ENCODE results near the gene SPACA7.

Gene SPACA7

GRCh38 chr13:112477070-112477619 is 101.0 kb downstream of the SPACA7 start:
- no peaks in the 10 kb centered on the region for H3K9me3 ChIP-seq (ENCODE audit: insufficient read depth, low read length)
- H4K20me1 ChIP-seq (ENCODE audit: low read depth, low read length): no peaks in the 10 kb centered on the region
- no peaks in the 10 kb centered on the region for H3K79me2 ChIP-seq (ENCODE audit: insufficient read depth, low read length)
- no peak overlapping the region for H3K9ac ChIP-seq (ENCODE audit: low read length)
- no peaks in the 10 kb centered on the region for H3K9me2 ChIP-seq (replicated peaks; ENCODE audit: insufficient read depth, low read length)
- H3K4me3 ChIP-seq (ENCODE audit: insufficient read depth, low read length, poor library complexity, severe bottlenecking): no peak overlapping the region
- no peak for TF ChIP-seq EZH2phosphoT487 (conservative IDR thresholded peaks at IDR 0.05; ENCODE audit: low read length)
- TF ChIP-seq, protein P1, sequence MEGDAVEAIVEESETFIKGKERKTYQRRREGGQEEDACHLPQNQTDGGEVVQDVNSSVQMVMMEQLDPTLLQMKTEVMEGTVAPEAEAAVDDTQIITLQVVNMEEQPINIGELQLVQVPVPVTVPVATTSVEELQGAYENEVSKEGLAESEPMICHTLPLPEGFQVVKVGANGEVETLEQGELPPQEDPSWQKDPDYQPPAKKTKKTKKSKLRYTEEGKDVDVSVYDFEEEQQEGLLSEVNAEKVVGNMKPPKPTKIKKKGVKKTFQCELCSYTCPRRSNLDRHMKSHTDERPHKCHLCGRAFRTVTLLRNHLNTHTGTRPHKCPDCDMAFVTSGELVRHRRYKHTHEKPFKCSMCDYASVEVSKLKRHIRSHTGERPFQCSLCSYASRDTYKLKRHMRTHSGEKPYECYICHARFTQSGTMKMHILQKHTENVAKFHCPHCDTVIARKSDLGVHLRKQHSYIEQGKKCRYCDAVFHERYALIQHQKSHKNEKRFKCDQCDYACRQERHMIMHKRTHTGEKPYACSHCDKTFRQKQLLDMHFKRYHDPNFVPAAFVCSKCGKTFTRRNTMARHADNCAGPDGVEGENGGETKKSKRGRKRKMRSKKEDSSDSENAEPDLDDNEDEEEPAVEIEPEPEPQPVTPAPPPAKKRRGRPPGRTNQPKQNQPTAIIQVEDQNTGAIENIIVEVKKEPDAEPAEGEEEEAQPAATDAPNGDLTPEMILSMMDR (IDR thresholded peaks at IDR 0.05; ENCODE audit: insufficient read depth, low read length, poor library complexity, severe bottlenecking): no peak
- H3K4me2 ChIP-seq (ENCODE audit: low read depth, low read length, poor library complexity, severe bottlenecking): no peak overlapping the region
- no peak overlapping the region for H3K27ac ChIP-seq (ENCODE audit: low read depth, low read length)
- H2AFZ ChIP-seq (ENCODE audit: low read depth, low read length, severe bottlenecking): no peak overlapping the region
- no peaks in the 10 kb centered on the region for H3K27me3 ChIP-seq (ENCODE audit: low read length)
- no peaks in the 10 kb centered on the region for H3F3A ChIP-seq (ENCODE audit: insufficient read depth)
- H3K36me3 ChIP-seq (ENCODE audit: low read length): no peaks in the 10 kb centered on the region

DNA sequence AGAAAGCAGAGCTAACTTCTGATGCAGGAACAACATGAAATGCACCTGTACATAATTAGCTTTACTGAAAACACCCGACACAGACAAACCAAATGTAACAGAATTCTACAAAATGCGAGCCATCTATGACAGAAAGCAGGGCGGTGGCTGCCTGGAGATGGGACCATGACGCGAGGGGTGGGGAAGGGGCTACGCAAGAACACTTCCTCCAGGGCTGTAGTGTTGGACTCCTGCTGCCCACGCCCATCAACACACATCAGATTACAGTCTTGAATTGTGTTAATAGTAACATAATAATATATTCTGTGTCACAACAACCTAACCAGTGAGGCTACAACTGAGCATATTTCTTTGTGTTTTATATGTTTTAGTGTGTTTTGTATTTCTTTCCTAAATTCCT is 103.2 kb downstream of the SPACA7 start:
- Histone ChIP-seq H3K9ac (ENCODE audit: low read length) (no peak overlapping the region), H3K79me2 (ENCODE audit: insufficient read depth, low read length) (no peaks in the 10 kb centered on the region), H2AFZ (ENCODE audit: low read depth, low read length, severe bottlenecking) (no peak overlapping the region), H3K27ac (ENCODE audit: low read depth, low read length) (no peak overlapping the region), H3K9me2 (replicated peaks; ENCODE audit: insufficient read depth, low read length) (no peaks in the 10 kb centered on the region), H3K9me3 (ENCODE audit: insufficient read depth, low read length) (no peaks in the 10 kb centered on the region), H3K36me3 (ENCODE audit: low read length) (no peaks in the 10 kb centered on the region), H3K4me3 (ENCODE audit: insufficient read depth, low read length, poor library complexity, severe bottlenecking) (no peak overlapping the region), H3K27me3 (ENCODE audit: low read length) (no peaks in the 10 kb centered on the region), H3F3A (ENCODE audit: insufficient read depth) (no peaks in the 10 kb centered on the region), H3K4me2 (ENCODE audit: low read depth, low read length, poor library complexity, severe bottlenecking) (no peak overlapping the region), H4K20me1 (ENCODE audit: low read depth, low read length) (no peaks in the 10 kb centered on the region)
- no peak for TF ChIP-seq EZH2phosphoT487 (conservative IDR thresholded peaks at IDR 0.05; ENCODE audit: low read length)
- TF ChIP-seq, protein P1 (IDR thresholded peaks at IDR 0.05; ENCODE audit: insufficient read depth, low read length, poor library complexity, severe bottlenecking): no peak

DNA sequence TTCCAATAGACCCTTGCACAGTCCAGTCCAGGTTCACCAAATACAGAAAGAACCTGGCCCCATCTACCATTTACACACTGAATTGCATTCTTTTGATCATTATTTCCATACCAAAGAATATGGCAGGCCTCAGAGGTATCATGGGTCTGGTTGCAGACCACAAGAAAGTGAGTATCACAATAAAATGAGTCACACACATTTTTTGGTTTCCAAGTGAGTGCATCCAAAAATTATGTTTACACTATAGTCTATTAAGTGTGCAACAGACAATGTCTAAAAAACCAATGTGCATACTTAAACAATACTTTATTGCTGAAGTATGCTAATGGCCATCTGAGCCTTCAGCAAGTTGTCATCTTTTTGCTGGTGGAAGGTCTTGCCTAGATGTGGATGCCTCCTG is 105.3 kb downstream of the SPACA7 start:
- H3K4me2 ChIP-seq (ENCODE audit: low read depth, low read length, poor library complexity, severe bottlenecking): no peak overlapping the region
- H3K27ac ChIP-seq (ENCODE audit: low read depth, low read length): no peak overlapping the region
- H3K9me2 ChIP-seq (replicated peaks; ENCODE audit: insufficient read depth, low read length): no peaks in the 10 kb centered on the region
- no peaks in the 10 kb centered on the region for H4K20me1 ChIP-seq (ENCODE audit: low read depth, low read length)
- TF ChIP-seq, protein P1 (IDR thresholded peaks at IDR 0.05; ENCODE audit: insufficient read depth, low read length, poor library complexity, severe bottlenecking): no peak
- TF ChIP-seq EZH2phosphoT487 (conservative IDR thresholded peaks at IDR 0.05; ENCODE audit: low read length): no peak
- no peaks in the 10 kb centered on the region for H3K36me3 ChIP-seq (ENCODE audit: low read length)
- no peaks in the 10 kb centered on the region for H3K27me3 ChIP-seq (ENCODE audit: low read length)
- no peaks in the 10 kb centered on the region for H3K79me2 ChIP-seq (ENCODE audit: insufficient read depth, low read length)
- no peak overlapping the region for H3K9ac ChIP-seq (ENCODE audit: low read length)
- H3K9me3 ChIP-seq (ENCODE audit: insufficient read depth, low read length): no peaks in the 10 kb centered on the region
- no peaks in the 10 kb centered on the region for H3F3A ChIP-seq (ENCODE audit: insufficient read depth)
- no peak overlapping the region for H2AFZ ChIP-seq (ENCODE audit: low read depth, low read length, severe bottlenecking)
- no peak overlapping the region for H3K4me3 ChIP-seq (ENCODE audit: insufficient read depth, low read length, poor library complexity, severe bottlenecking)

Data from SU-DHL-6 (cell line).